HG03159 (cell line): ENCODE results near the gene SLC25A12.

Source experiments
- ATAC-seq: cut with Tn5 transposase; IDR thresholded peaks from one replicate; pipeline ENCODE4 v1.9.1; 2021; ENCODE audit warnings: mild to moderate bottlenecking, moderate library complexity; ENCODE audit not compliant: unreplicated experiment

Gene SLC25A12

DNA sequence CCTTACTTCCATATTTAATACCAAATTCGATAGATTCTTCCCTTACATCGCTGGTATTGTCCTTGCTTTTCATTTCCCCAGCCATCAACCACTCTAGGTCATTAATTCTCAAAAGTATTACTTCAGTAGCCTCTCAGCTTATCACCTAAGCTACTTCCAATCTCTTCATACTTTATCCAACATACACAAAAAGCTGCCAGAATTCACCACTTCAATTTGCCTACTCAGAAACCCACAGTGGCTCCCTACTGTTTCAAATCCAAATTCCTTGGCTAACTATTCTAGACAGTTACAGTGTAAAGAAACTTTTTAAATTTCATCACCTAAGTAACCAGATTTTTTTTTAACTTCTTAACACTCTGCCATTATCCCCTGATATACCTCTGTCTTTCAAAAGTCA is 4.7 kb downstream of the SLC25A12 start:
- no peak for ATAC-seq

DNA sequence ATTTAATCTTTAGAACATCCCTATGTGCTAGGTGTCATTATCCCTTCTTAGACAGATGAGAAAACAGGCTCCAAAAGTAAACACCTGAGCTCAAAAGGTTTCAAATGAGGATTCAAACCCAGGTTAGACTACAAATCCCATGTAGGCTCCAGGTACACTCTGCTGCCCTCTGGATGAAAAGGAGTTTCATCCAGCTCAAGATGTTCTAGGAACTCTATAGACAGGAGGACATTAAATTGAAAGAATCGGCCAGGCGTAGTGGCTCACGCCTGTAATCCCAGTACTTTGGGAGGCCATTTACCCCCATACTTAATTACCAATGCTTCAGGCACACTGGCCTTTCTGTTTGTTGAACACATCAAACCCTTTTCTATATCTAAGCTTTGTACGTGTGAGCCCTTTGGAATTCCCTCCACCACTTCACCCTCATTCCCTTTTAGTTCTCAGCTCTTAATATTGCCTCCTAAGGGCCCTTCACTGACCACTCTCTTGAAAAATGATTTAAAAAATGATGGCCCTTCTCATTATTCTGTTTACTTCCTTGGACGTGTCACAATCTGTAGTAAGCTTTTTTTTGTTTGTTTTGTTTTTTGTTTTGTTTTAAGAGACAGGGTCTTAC is 10.7 kb downstream of the SLC25A12 start:
- ATAC-seq: no peak

DNA sequence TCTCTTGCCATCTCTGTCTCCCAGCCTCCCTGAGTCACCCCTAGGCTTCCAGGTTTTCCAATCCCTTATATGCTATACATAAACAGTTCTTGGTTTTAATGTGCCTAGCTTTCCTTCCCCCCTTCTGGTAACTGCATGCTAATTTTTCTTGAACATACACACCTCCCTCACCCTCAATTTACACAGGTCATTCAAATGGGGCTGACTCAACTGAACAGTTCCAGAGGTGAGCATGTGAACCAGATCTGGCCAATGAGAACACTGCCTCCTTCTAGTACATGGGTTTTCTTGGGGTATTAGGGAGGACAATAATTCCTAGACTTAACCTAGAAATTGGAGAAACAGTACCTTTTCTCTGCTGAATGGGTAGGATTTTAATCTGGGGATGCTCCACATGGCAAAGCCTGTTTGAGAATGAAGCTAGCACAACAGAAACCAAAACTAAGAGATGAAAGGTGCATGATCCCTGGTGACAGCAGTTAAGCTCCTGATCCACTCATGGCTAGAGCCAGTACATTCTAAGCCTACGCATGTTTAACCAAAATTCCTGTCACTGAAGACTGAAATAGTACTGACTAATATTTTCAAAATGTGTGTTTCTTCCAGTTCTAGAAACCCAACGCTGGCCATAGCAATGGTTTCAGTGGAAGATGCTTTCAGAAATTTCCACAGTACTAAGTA is 11.8 kb downstream of the SLC25A12 start:
- no peak for ATAC-seq

DNA sequence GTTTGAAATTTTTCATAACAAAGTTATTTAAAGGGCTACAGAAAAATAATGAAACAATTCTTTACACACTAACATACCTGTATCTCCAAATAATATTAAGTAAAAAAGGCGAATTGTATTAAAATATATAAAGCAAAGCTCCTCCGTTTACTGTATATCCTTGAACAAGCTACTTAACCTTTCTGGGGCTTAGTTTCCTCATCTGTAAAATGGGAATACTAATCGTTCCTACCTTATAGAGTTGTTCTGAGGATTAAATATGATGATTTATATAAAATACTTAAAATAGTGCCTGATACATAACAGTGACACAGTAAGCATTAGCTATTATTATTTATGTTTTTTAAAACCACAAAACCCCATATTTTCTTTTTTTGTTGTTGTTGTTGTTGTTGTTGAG is 13.3 kb downstream of the SLC25A12 start:
- no peak for ATAC-seq

DNA sequence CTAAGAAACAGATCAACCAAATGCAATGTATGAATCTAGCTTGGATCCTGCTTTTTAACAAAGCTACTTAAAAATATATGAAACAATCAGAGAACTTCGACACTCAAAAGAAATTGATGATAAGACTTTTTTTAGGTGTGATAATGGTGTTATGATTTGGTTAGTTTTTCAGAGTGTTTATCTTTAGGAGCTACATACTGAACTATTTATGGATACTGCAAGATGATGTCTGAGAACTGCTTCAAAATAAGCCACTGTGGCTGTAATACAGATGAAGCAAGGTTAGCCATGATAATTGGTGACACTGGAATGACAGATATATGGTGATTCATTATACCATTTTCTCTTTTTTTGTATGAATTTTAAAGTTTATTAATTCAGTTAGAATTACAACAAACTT is 14.2 kb downstream of the SLC25A12 start:
- ATAC-seq: no peak

DNA sequence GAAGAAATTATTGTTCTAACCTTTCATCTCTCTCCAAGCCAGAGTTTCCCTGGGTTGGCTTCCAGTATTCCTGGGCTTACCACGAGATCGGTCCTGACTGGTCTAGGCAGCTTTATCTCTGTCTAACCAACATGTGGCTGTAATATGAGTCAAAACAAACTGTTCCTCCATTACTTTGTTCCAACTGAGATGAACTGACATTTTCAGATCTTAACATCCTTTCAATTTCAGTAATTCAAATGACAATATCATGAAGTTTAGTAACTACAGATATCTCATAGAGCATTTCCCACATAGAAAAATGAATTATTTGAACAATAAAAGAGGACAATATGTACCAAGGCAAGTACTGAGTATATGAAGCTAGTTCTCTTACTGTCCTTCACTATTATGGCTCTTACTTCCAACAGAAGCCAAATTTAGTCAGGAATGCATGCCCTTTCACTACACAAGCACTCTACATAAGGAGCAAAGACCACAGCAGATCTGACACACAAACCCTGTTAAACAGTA is 15.5 kb downstream of the SLC25A12 start:
- no peak for ATAC-seq

DNA sequence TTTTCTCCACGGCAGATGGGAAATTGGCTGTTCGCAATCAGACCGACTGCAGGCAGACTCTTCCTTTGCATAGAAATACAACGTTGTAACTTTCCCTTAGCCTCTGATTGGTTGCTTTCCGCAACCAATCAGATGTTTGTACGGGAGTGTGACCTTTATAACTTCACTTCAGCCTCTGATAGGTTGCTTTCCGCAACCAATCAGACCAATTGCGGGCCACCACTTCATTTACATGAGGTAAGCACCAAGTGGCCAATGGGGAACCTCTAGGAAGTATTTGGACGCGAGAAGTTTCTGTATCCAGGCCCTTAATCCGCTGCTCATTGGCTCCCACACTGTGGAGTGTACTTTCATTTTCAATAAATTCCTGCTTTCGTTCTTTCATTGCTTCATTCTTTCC is 19.1 kb downstream of the SLC25A12 start:
- no peak for ATAC-seq

DNA sequence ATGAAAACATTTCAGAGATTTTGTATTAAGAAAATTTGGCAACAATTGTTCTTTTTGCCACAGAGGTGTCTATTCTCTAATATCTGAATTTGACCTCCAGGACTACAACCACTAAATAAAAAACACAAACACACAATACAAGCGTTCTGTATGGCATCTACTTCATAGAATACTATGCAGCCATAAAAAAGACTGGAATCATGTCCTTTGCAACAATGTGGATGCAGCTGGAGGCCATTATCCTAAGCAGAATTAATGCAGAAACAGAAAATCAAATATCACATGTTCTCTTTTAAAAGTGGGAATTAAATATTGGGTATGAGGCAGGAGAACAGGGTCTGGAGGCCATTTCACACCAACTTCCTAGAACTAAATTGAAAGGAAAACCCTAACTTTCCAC is 19.5 kb downstream of the SLC25A12 start:
- no peak for ATAC-seq

DNA sequence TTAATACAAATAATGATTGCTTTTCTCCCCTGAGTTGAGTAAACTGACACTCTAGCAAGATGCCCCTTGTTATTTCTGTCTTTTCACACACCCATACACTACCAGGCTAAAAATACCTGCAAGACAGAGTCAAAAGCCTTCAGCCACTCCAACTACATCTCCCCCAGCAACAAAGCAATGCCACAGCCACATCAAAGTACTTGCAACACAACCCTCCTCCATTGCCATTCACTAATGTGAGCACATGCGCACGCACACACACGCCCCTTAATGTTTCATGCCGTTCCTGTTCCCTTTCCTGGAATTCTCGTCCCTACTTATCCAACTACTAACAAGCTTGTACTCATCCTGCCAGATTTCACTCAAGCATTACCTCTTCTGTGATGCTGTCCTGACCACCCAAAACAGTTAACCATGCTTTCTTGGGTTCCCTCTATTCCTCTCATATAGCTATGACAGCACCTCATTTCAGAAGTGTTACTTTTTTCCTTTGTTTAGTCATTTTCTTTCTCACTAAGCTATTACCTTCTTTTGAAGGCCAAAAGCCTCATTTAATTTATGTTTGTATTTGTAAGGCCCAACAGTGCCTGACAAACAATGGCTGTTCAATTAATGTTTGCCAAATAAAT is 29.6 kb downstream of the SLC25A12 start:
- ATAC-seq: no peak

DNA sequence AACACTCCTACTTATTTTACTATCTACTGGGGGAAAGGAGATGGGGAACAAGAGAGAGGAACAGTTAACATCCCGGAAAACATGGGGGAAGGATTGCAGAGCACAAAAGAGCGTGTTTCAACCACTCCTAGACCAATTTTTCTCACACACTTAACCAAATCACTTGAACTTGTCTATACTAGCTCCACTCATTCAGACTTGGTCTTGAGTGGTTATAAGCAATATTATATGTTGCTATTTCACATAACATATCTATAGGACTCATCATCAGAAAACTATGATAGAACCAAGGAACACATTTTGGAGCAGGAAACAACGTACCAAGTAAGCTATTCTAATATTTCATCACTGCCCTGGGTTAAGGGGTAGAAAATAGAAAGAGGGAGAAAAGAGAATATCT is 31.5 kb downstream of the SLC25A12 start:
- ATAC-seq: no peak

DNA sequence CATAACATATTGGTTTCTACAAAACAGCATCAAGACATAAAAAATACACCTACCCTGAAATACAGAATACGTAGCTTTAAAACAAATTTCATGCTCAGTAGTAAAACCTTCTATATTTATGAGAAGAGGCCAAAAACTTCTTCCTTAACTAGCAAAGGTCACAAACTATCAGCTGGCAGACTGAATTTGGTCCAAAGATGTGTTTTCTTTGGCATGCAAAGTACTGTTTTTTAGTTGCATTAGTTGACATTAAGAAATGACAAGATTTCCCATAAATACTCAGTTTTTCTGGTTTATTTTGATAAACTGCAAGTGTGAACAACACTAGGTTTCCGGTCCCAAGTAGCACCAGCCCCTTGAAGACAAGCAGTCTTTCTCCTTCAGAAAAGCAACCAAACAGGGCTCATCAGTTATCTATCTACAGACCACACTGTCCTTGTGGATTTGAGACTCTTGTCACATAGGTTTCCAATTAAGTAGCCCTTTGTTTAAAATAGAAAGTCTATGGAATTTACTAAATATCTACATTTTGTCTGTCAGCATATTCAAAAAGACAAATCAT is 35.6 kb downstream of the SLC25A12 start:
- ATAC-seq: no peak

DNA sequence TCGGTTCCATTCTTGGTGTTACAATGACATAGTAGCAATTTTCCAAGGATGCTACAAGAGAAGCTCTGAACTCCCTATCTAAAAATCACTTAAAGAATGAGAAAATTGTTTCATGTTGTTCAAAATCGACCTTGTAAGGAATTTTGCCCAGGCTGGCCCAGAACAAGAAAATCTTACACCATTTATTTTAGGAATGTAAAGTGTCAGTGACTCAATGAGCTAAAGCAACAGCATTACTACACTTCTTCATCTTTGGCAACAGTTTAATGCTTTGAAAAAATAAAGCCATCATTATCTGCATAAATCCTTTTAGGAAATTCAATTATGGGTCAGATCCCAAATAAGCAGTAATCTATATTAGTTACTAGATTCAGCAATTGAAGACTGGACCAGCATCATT is 38.6 kb downstream of the SLC25A12 start:
- ATAC-seq: no peak

DNA sequence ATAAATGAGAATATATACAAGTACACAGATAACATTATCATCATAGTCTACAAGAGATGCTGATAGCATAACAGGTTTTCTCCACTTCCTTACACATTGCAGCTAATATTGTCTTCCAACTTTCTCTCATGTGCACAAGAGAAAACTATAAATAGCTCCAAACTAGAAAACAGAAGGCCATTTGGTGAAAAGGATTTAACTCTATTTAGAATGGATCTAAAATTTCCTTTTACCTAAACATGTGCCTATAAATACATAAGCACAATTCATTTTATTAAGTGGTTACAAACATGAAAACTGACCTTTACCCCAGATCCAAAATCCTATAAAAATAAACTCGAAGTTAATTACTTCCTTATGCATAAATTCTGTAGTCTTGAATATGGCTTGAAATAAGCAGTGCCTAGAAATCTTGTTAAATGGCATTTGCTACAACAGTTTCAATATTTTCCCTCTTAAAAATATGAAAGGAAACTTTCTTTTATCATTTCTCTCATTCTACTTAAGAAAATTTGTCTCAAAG is 41.6 kb downstream of the SLC25A12 start:
- ATAC-seq: no peak

DNA sequence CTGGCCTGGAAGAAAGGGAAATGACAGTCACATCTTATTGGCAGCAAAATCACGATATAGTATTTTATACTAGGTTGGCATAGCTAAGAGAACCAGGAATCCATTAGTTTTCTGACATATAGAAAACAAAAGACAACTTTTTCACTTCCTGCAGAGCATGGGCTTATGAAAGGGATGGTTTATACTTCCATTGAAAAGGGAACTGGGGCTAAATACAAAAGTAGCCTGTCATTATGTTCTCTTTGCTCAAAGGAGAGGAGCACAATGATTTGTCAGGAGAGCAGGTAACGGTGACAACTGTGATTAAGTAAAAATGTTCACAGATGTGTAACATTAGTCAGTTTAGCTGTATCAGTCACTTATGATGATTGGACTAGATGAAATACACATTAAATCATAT is 46.4 kb downstream of the SLC25A12 start:
- ATAC-seq: no peak

DNA sequence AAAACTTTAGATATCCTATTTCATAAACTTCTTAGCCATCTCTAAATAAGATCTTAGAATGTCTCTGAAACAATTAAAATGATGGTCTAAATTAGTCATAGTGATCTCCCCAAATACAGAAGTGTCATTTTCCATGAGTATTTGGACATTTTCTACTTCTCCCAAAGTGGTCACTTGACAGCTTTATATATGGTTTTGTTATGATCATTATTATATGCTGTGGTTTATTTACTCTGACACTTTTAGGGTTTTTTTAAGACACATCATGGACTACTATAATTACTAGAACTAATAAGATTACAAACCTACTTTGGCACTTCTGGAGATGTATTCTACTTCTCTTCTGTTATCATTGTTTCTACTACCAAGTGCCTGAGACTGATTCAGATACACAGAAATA is 47.1 kb downstream of the SLC25A12 start:
- no peak for ATAC-seq

DNA sequence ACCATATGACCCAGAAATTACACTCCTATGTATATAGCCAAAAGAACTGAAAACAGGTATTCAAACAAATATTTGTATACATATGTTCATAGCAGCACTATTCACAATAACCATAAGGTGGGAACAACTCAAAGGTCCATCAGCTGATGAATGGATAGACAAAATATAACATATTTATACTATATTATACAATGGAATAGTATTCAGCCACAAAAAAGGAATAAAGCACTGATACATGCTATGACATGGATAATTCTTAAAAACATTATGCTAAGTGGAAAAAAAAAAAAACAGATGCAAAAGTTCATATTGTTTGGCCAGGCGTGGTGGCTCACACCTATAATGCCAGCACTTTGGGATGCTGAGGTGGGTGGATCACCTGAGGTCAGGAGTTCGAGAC is 52.0 kb downstream of the SLC25A12 start:
- no peak for ATAC-seq

DNA sequence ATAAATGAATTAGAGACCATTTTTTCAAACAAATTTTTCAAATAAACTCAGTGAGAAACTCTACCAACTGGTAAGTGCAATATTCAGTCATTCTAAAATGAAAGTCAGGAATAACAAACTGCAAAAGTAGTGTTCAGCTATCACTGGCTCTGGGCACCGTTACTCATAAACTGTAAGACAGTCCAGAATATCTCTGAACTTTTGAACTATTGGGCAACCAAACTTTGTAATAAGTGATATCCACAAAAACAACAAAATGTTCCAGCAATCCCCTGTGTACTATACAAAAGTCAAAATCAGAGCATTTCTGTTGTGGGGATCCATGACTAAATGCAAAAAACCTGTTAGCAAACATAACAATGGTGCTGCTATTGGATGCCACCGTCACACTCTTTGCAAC is 56.3 kb downstream of the SLC25A12 start:
- ATAC-seq: no peak

DNA sequence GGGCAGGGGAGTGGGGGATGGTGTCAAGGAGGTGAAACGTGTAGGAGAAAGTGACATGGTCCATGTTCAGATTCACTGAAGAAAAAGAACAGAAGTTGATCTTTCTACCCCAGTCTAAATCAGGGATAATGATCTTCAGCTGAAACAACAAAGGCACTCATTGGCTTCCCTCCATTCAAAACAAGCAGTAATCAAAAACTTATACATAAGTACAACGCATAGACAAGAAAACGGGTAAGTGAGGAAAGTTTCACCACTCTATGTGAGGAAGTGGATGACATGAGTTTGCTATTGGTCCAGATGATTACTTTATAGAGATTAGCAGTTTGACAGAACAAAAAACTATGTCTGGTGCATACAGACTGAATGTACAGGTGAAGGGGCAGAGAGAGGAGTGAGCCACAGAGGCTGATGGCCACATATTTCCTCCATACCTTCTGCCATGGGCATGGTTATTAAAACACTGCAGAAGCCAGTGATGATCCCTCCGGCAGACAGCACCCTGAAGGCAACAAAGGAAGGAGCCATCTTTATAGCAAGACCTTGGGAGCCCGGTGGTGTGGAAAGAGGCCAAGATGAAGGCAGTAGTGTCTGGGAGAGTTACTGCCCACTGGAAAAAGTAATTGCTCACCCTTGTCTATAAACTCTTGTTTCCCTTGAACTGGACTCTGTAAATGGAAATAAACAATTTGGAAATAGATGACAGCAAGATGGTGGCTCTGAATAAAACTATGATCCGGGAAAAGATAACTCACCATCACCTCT is 57.7 kb downstream of the SLC25A12 start:
- ATAC-seq: no peak

DNA sequence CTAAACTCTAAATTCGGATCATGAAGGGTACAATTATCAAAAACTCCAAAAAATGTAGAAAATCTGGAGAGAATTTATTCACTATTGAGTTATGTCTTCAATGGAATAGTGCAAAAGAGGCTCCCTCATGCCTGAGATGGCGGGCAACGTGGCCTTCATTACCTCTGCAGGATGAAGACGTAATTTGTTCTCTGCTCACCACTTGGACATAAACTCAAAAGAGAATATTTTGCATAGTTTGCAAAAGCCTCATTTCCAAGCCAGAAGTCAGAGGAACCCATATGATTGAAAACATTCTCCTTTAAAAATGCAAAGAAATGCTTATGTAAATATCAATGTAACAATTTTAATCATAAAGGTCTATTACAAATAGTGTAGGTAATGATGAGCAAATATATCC is 58.7 kb downstream of the SLC25A12 start:
- ATAC-seq: no peak

DNA sequence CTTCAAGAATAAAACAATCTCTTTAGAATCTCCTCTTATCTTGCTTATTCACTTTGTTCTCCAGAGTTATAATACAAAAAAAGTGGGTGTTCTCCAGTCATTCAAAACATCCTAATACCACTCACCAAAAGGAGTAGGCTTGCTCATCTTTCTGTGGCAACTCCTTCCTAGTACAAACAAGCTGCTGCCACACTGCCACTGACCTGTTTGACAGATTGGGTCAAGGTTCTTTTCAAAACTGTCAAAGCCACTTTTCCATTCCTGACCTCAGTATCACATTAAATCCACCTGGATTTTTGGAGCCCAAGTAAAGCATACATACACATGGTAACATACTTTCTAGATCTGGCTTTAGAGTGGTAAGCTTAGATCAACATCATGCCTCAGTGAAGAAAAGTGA is 59.8 kb downstream of the SLC25A12 start:
- ATAC-seq: no peak

DNA sequence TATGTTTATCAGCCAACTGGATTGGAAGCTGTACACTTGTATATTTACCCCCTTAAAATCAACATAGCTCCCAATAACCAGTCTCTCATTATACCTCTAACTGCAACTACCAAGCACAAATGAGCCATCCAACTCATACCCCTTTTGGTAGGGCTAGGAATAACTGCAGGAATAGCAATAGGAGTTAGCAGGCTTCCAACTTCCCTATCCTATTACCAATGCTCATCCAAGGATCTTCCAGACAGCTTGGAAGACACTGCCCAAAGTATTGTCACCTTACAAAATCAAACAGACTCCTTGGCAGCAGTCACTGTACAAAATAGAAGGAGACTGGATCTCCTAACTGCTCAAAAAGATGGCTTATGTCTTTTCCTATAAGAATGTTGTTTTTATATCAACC is 61.6 kb downstream of the SLC25A12 start:
- no peak for ATAC-seq
